ENCODE results near the gene MARCKS. TPM values are rescaled to one million over a fixed set of nuclear protein-coding genes. Genes with fewer than 3 reads are reported as not detected.

Gene MARCKS
- total RNA-seq, 1 experiment from 2014 or later = 35.3 TPM

GRCh38 chr6:113833537-113833936, 23.6 kb upstream of the MARCKS start:
- CTCF ChIA-PET = no interaction called here
- Histone ChIP-seq H3K27me3 (ENCODE audit: control insufficient read depth, insufficient read depth, low read length) (peaks cover 3% of the 10 kb centered on the region), H3K36me3 (ENCODE audit: control insufficient read depth, insufficient read depth, low read length) (no peaks in the 10 kb centered on the region), H3K4me1 (ENCODE audit: control insufficient read depth, insufficient read depth, low read length) (no peaks in the 10 kb centered on the region), H3K27ac (ENCODE audit: low read length) (no peak overlapping the region), H3K9me3 (ENCODE audit: control insufficient read depth, insufficient read depth, low read depth, low read length) (no peaks in the 10 kb centered on the region), H3K4me3 (ENCODE audit: low read depth in 2 of 2, low read length in 2 of 2) (no peak overlapping the region)
- intact Hi-C loops (cut with micrococcal nuclease; ENCODE audit: unreplicated experiment) = no loop called here
- ATAC-seq (no peak), DNase-seq (ENCODE audit: low read depth, low spot score) (no peak)
- no peak for TF ChIP-seq SIN3A (IDR thresholded peaks at IDR 0.05; ENCODE audit: borderline replicate concordance, insufficient read depth, low read depth, low read length)
- POLR2A ChIA-PET = no interaction called here
- in situ Hi-C loops (cut with HindIII; ENCODE audit: low pct_unique_long_range_greater_than_20kb, low sequenced_read_pairs) = no loop called here
- BruUV-seq (replicated peaks) = no TSS peak

GRCh38 chr6:113837170-113837569, 20.0 kb upstream of the MARCKS start:
- ChIA-PET POLR2A (no interaction called here), CTCF (no interaction called here)
- TF ChIP-seq POLR2AphosphoS5 (IDR thresholded peaks at IDR 0.05; ENCODE audit: low read depth, low read length) = no peak
- TF ChIP-seq TCF7L2 (IDR thresholded peaks at IDR 0.05; ENCODE audit: low read depth, low read length) = no peak
- no peak for TF ChIP-seq CTCF (IDR thresholded peaks at IDR 0.05)
- TF ChIP-seq REST (IDR thresholded peaks at IDR 0.05; ENCODE audit: insufficient read depth in 1 of 2, low read depth in 2 of 2, low read length in 1 of 2) = no peak
- Histone ChIP-seq H3K4me1 (ENCODE audit: control insufficient read depth, insufficient read depth, low read length) (no peaks in the 10 kb centered on the region), H3K9me3 (ENCODE audit: control insufficient read depth, insufficient read depth, low read depth, low read length) (no peaks in the 10 kb centered on the region), H3K36me3 (ENCODE audit: control insufficient read depth, insufficient read depth, low read length) (no peaks in the 10 kb centered on the region), H3K27ac (ENCODE audit: low read length) (no peak overlapping the region), H3K4me3 (ENCODE audit: low read depth in 2 of 2, low read length in 2 of 2) (no peak overlapping the region), H3K27me3 (ENCODE audit: control insufficient read depth, insufficient read depth, low read length) (no peaks in the 10 kb centered on the region)
- intact Hi-C loops (cut with micrococcal nuclease; ENCODE audit: unreplicated experiment) = no loop called here
- DNase-seq (ENCODE audit: low read depth, low spot score) = no peak
- in situ Hi-C loops (cut with HindIII; ENCODE audit: low pct_unique_long_range_greater_than_20kb, low sequenced_read_pairs) = no loop called here
- BruUV-seq (replicated peaks) = no TSS peak
- ATAC-seq = no peak

GRCh38 chr6:113842165-113842564, 15.0 kb upstream of the MARCKS start:
- no peak for TF ChIP-seq CTCF (IDR thresholded peaks at IDR 0.05)
- BruUV-seq (replicated peaks) = no TSS peak

More at GRCh38 chr6:113842165-113842564, 15.0 kb upstream of the MARCKS start:
- Histone ChIP-seq H3K27ac (ENCODE audit: low read length) (no peak overlapping the region), H3K27me3 (ENCODE audit: control insufficient read depth, insufficient read depth, low read length) (no peaks in the 10 kb centered on the region), H3K4me3 (ENCODE audit: low read depth in 2 of 2, low read length in 2 of 2) (no peak overlapping the region), H3K4me1 (ENCODE audit: control insufficient read depth, insufficient read depth, low read length) (no peaks in the 10 kb centered on the region), H3K9me3 (ENCODE audit: control insufficient read depth, insufficient read depth, low read depth, low read length) (no peaks in the 10 kb centered on the region), H3K36me3 (ENCODE audit: control insufficient read depth, insufficient read depth, low read length) (no peaks in the 10 kb centered on the region)
- ChIA-PET CTCF (no interaction called here), POLR2A (no interaction called here)
- in situ Hi-C loops (cut with HindIII; ENCODE audit: low pct_unique_long_range_greater_than_20kb, low sequenced_read_pairs) (no loop called here), intact Hi-C loops (cut with micrococcal nuclease; ENCODE audit: unreplicated experiment) (no loop called here)
- ATAC-seq (no peak), DNase-seq (ENCODE audit: low read depth, low spot score) (no peak)

Measured in Panc1 (cell line).